ENCODE measurements around the gene MRPS16.

MRPS16 gene

DNA sequence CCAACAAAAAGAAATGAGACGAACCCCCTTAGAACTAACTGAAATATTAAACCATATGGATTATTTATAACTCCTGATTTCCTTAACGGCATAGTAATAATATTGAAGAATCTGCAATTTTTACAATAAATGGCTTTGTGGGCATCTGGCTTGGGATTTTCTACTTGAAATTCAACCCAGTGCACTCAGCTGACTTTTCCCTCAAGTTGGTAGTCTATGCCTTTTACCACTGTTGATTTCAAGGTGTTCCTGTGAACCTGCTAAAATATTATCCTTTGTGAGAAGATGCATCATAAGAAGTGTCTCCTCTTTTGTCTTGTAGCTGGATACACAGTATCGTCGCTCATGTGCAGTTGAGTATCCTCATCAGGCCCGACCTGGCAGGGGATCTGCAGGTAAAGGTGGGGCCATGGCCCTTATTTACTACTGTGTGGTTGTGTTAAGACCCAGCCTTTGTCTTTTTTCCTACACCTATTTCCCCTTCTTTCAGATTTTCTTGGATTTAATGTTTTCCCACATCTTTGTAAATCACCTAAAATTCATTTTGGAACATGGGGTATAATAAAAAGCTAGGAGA lies 13.4 kb downstream of the MRPS16 start:
- no peak for DNase-seq

DNA sequence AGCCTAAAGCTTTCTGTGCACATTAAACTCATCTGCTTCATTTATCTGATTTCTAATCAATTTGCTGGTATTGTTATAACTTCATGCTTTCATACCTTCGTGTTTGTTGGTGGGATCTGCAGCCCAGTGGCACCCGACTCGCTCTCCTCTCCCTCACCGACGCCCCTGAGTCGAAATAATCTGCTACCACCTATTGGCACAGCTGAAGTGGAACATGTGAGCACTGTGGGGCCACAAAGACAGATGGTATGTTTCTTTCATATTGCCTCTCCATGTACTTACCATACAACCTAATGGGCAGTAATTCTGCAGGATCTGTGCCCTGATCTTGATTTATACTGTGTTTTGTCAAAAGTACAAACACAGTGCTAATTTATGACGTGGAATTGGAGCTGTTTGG lies 17.7 kb downstream of the MRPS16 start:
- no peak for DNase-seq

DNA sequence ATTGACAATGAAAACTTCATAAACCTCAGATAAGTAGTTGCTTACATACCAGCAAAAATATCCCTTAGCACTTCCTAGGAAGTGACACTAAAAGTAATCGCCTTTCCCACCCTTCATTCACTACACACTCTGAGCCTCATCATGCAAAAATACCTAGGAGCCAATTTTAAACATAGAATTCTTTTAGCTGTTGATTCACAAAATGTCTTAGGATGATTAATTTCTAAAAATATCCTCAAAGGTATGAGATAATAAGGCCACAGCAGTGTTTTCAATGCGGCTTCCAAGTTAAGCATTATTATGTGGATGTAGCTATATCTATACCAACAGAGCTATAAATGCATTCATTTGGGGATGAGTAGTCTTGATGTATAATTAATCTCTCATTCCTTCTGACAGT lies 18.6 kb downstream of the MRPS16 start:
- DNase-seq = no peak

DNA sequence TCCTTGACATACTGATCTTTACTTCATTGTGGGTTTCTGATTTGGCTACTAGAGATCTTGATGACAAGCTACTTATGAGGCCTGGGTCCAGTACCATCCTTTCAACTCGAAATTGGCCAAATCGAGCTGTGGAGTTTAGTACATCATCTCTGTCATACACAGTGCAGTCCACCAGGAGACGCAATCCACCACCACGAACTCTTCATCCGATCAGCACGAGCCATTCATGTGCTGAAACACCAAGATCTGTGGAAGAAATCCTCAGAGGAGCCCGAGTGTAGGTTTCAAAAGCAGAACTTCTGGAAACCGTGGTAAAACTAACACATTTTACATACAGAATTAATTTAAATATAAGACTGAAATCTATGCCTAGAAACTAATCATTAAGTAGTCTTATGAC lies 19.6 kb downstream of the MRPS16 start:
- DNase-seq = no peak

DNA sequence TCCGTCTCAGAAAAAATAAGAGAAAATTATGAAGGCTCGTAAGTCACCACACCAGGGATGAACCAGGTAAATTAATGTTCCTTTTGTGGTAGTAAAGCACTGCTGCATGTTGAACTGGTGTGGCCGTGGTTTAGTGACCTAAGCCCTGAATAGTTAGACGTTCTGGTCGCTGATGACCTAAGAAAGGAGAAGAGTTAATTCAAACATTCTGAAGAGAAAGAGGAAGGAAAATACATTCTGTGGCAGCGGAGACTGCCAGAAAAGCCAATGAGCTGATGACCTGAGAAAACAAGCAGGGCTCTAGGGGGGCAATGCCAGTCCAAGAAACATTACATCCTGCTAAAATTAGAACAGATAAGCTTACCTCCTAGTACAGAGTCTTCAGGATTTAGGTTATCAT lies 22.9 kb downstream of the MRPS16 start:
- DNase-seq = no peak

DNA sequence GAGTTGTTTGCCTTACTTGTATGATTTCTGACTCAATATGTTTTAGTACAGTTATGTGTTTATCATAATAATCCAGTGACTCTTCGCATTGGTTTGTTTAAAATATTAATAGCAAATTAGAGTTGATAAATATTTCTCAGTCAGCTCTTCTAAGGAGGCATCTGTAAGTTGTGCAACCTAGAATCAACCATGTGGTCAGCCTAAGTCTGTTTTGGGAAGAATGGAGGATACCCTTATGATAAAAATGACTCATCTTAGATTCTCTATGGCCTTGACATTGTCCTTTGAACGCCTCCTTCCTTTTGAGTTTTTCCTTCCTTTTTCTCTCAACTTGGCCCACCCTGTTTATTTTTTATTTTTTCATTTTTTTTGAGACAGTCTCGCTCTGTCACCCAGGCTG lies 24.2 kb downstream of the MRPS16 start:
- no peak for DNase-seq

DNA sequence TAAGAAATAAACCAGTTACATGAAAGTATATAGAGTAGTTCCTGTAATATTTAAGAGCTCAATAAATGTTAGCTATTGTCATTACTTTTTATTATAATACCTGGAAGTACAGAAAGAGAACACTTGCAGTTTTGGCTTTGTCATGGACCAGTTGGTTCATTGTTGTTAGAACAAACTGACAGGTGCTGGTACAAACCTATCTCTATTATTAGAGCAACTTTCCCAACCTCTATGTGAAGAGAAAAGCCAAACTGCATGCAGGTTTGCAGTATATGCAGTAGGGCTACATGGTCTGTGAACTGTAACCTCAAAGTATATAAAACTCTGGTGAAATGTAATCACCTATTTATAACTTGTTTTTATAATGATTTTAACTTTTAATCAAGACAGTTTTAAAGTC lies 25.8 kb downstream of the MRPS16 start:
- no peak for DNase-seq

DNA sequence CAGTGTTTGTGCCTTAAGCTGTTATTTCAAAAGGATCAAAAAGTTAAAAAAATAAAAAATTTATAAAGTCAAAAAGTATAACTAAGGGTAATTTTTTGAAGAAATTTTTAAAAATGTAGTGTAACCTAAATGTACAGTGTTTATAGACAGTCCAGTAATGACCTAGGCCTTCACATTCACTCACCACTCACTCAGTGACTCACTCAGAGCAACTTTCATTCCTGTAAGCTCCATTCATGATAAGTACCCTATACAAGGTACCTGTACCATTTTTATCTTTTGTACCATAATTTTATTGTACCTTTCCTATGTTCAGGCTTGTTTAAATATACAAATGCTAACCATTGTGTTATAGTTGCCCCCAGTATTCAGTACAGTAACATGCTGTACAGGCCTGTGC lies 26.9 kb downstream of the MRPS16 start:
- no peak for DNase-seq

DNA sequence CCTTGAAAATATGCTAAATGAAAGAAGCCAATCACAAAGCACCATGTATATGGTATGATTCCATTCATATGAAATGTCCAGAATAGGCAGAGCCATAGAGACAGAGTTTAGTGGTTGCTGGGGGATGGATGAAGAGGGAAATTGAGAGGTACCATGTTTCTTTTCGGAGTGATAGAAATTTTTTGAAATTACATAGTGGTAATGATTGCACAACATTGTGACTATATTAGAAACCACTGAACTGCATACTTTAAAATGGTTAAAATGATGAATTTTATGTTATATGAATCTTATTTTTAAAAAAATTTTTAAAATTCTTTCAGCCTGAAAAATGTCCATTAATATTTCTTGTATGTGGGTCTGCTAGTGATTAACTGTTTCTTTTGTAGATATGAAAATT lies 31.5 kb downstream of the MRPS16 start:
- DNase-seq = no peak

DNA sequence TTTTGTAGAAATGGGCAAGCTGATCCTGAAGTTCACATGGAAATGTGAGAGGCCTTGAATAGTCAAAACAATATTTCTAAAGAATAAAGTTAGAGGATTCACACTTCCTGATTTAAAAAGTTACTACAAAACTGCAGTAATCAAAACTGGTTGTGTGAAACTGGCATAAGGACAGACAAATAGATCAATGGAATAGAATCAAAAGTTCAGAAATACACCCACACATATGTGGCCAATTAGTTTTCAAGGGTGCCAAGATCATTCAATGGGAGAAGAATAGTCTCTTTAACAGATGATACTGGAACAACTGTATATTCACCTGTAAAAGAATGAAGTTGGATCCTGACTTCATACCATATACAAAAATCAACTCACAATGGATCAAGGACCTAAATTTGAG lies 33.1 kb downstream of the MRPS16 start:
- DNase-seq = no peak

DNA sequence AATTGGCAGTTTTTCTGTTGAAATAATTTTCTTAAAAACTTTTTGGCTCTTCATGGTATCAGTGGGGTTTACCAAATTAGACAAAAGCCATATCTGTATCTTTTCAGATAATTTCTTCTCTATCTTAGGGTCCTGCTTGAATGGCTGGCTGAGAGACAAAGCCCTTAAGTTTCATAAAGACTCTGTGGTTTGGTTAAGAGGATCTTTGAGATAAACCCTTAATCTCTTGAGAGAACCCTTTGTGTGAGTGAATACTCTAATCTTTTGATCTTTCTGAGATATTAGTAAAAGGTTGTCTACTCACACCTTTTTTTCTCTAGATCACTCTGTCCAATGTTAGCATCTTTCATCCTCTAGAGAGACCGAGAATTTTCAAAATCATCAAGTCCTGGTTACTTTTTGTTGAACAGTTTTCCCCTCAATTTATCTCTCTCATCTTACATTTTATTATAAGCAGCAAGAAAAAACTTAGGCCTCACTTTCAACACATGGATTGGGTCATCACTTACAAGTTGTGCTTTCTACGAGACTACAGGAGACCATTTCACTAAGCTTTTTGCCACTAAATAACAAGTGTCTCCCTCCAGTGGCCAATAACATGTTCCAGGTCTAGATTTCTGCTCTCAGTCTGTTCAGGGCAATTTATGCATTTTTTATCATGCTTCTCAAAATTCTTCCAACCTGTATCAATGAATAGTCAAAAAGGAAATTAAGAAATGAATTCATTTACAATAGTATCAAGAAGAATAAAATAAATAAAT lies 33.8 kb downstream of the MRPS16 start:
- no peak for DNase-seq

DNA sequence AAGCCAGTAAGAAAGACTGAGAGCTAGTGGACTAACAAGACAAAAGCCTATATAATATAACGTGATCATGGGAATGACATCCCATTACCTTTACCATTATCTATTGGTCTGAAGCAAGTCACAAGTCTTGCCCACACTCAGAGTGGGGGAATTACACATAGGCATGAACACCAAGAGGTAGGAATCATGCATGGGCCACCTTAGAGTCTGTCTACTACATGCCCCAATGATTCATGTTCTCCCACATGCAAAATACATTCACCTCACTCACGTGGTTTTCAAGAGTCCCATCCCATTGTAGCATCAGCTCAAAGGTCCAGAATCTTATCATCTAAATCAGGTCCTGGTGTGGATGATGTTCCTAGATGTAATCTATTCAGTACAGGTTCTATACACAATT lies 34.8 kb downstream of the MRPS16 start:
- DNase-seq = no peak

DNA sequence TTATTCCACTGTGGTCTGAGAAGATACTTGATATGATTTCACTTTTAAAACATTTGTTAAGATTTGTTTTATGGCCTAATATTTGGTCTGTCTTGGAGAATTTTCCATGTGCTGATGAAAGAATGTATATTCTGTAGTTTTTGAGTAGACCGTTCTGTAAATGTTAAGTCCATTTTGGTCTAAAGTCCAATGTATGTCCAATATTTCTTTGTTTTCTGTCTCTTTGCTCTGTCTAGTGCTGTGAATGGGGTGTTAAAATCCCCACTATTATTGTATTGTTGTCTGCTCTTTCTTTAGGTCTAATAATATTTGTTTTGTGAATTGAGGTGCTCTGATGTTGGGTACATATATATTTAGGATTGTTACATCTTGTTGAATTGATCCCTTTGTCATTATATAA lies 36.7 kb downstream of the MRPS16 start:
- DNase-seq = no peak

DNA sequence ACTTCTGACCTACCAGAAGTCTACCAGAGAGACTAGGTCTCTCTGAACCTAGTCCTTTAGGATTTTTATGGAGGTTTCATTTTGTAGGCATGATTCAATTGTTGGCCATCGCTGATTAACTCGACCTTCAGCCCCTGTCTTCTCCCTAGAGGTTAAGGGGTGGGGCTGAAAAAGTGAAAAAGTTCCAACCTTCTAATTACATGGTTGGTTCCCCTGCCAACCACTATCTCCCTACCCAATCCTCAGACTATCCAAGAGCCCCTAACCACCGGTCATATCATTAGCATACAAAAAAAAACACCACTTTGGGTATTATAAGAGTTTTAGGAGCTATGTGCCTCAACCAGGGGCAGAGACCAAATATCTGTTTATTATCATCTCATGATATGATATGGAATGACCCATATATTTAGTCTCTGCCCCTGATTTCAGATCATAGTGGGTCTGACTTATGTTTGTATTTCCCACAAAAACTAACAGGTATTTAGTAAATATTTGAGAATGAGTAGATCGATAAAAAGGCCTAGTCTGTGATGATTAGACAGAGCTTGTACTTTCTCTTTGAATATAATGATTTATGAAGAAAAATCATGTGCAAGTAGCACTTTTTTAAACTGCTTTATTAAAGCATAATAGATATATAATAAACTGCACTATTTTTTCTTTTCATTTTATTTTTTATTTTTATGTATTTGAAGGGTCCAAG lies 41.2 kb downstream of the MRPS16 start:
- no peak for DNase-seq

DNA sequence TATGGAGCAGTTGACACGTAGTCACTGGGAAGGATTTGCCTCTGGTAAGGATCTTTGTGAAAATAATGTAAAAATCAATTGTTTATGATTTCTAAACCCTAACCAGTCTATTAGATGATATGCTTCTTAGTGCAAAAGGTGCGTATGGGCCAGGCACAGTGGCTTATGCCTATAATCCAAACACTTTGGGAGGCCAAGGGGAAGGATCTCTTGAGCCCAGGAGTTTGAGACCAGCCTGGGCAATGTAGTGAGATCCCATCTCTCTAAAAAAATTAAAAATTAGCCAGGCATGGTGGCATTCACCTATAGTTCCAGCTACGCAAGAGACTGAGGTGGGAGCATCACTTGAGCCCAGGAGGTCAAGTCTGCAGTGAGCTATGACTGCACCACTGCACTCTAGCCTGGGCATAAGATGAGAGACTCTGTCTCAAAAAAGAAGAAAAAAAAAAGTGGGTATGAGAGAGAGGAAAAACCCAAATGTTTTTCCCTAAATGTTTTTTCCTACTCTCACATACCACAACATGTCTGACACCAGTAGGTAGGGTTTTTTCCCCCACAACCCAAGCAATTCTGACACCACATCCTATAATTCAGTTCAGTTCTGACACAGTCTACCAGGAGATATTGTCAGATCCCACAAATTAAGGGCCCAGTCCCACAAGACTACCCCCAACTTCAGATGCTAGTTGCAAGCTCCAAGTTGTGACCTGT lies 41.9 kb downstream of the MRPS16 start:
- no peak for DNase-seq

DNA sequence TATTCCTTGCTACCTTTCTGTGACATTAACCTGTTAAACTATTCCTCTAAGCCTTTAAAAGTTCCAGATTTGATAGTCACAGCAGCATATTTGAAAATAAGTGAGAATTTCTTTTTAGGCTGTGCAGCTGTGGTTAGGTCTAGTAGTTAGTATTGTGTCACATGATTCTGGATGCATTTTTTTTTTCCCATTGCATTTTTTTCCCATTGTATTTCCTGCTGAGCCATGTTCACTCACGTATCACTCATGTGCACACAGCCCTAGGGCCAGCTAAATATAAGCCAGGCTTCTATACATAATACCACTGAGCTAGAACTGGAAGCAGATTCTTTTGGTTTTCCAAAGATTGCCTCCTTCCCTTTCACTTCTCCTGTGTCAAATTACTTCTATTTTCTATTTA lies 42.7 kb downstream of the MRPS16 start:
- DNase-seq = no peak

DNA sequence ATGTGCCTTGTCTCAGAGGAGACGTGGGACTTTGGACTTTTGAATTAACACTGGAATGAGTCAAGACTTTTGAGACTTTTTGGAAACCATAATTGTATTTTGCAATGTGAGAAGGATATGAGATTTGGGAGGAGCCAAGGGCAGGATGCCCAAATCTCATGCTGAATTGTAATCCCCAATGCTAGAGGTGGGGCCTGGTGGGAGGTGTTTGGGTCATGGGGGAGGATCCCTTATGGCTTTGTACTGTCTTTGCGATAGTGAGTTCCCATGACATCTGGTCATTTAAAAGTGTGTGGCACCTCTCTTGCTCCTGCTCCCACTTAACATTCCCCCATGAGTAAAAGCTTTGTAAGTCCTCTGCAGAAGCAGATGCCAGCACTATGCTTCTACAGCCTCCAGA lies 44.6 kb downstream of the MRPS16 start:
- no peak for DNase-seq

DNA sequence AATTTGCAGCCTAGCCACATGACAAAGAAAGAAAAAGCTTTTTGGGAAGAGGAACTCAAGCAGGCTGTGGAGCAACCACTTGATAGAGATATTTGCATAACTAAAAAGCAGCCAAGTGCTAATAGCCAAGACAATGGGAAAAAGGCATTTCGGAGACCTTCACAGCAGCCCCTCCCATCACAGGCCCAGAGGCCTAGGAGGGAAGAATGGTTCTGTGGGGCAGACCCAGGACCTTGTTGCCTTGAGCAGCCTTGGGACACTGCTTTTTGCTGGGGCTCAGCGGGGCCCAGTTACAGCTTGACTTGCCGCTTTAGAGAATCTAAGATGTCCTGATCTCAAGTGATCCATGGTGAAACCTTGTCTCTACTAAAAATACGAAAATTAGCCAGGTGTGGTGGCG lies 46.1 kb downstream of the MRPS16 start:
- no peak for DNase-seq

DNA sequence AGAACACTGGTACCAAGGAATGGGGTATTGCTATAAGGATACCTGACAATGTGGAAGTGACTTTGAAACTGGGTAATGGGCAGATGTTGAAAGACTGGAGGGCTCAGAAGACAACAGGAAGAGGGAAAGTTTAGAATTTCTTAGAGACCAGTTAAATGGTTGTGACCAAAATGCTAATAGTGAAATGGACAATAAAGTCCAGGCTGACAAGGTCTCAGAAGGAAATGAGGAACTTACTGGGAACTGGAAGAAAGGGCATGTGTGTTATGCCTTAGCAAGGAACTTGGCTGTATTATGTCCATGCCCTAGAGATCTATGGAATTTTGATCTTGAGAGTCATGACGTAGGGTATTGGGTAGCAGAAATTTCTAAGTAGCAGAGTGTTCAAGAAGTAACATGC lies 46.6 kb downstream of the MRPS16 start:
- DNase-seq = no peak

DNA sequence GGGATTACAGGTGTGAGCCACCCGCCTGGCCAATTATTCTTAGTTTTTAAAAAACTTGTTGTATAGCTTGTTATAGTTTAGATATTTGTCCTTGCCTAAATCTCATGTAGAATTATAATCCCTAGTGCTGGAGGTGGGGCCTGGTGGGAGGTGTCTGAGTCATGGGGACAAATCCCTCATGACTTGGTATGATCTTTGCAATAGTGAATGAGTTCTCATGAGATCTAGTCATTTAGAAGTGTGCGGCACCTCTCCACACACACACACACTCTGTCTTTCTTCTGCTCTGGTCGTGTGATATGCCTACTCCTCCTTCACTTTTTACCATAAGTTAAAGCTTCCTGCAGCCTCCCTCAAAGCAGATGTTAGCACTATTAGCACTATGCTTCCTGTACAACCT lies 47.4 kb downstream of the MRPS16 start:
- no peak for DNase-seq
